ENCODE measurements around the gene SBSN. TPM values are rescaled to one million over a fixed set of nuclear protein-coding genes. Genes with fewer than 3 reads are reported as not detected.

Gene SBSN
- total RNA-seq, 2 donors from 2014 or later: 1.5 TPM; not detected in 1

DNA sequence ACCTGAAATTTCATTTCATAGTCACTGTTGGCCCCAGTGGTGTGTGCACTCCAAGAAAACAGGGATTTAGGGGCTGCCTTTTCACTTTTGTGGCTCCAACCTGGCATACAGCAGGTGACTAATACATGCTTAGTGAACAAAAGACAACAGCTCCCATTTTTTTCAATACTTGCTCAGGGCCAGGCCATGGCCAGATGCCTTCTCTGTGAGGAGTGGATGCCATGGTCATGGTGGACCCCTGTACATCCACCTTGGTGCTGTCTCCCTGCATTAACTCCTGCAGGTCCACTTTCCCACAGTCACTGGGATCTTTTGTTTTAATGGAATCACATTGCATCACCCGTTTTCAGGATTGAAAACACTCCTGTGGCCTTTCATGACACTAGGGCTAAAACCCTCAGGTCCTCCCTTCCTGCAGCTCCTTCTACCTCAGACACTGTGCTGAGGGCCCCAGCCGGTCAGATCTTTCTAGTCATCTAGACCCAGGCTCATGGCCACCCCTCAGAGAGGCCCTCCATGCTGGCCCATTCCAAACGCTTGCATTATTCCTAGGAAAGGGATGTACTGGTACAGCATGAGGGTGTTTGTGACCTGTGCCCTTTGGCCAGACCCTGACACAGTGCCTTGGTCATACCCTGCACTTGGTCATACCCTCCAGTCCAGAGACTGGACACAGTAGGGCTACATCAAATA lies 16.1 kb upstream of the SBSN start:
- no peaks in the 10 kb centered on the region for H3K9me3 ChIP-seq

DNA sequence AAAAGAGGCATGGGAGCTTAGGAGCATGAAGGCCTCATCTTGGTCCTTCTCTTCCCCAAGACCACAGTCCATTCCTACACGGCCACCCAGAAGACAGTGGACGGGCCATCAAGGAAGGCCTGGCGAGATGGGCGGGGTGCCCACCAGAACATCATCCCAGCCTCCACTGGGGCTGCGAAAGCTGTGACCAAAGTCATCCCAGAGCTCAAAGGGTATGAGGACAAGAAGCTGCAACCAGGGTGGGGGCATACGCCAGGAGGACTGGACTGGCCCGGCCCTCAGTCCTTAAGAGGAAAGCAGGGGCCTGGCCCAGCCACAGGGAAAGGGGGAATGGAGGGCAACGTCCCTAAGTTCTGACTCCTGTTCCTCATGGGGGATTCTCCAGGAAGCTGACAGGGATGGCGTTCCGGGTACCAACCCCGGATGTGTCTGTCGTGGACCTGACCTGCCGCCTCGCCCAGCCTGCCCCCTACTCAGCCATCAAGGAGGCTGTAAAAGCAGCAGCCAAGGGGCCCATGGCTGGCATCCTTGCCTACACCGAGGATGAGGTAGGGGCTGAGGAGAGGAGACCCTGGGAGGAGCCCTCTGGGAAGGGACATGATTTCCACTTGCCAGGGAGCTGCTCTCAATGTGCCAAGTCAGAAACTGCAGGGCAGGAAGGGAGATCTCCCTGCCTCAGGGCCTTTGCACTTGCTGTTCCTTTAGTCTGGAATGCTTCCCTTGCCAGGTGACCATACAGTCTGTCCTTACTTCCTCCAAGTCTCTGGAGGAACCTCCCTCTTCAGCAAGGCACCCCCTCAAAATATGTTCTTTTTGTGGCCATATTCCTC lies 15.4 kb upstream of the SBSN start:
- TF ChIP-seq, protein P1, sequence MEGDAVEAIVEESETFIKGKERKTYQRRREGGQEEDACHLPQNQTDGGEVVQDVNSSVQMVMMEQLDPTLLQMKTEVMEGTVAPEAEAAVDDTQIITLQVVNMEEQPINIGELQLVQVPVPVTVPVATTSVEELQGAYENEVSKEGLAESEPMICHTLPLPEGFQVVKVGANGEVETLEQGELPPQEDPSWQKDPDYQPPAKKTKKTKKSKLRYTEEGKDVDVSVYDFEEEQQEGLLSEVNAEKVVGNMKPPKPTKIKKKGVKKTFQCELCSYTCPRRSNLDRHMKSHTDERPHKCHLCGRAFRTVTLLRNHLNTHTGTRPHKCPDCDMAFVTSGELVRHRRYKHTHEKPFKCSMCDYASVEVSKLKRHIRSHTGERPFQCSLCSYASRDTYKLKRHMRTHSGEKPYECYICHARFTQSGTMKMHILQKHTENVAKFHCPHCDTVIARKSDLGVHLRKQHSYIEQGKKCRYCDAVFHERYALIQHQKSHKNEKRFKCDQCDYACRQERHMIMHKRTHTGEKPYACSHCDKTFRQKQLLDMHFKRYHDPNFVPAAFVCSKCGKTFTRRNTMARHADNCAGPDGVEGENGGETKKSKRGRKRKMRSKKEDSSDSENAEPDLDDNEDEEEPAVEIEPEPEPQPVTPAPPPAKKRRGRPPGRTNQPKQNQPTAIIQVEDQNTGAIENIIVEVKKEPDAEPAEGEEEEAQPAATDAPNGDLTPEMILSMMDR (IDR thresholded peaks at IDR 0.05): no peak
- no peaks in the 10 kb centered on the region for H3K9me3 ChIP-seq
- no peaks in the 10 kb centered on the region for H3K27me3 ChIP-seq (replicated peaks; ENCODE audit: insufficient read depth)
- peaks cover 8 to 21% of the 10 kb centered on the region in 2 donors for H3K4me1 ChIP-seq (ENCODE audit: control insufficient read depth in 1 of 2, low read depth in 2 of 2)
- DNase-seq (ENCODE audit: low spot score): no peak
- no peak overlapping the region for H3K27ac ChIP-seq
- no peak for ATAC-seq (ENCODE audit: insufficient number of reproducible peaks, low FRiP score, low read depth)
- H3K36me3 ChIP-seq: no peaks in the 10 kb centered on the region
- H3K4me3 ChIP-seq: no peak overlapping the region

More for the DNA sequence above, 16.1 kb upstream of the SBSN start:
- Histone ChIP-seq H3K27ac (no peak overlapping the region), H3K4me1 (ENCODE audit: control insufficient read depth in 1 of 2, low read depth in 2 of 2) (peaks cover 8 to 21% of the 10 kb centered on the region in 2 donors), H3K36me3 (no peaks in the 10 kb centered on the region), H3K27me3 (replicated peaks; ENCODE audit: insufficient read depth) (no peaks in the 10 kb centered on the region), H3K4me3 (peak overlapping the region; percentile 97)
- TF ChIP-seq, protein P1 (IDR thresholded peaks at IDR 0.05): no peak
- no peak for DNase-seq (ENCODE audit: low spot score)
- no peak for ATAC-seq (ENCODE audit: insufficient number of reproducible peaks, low FRiP score, low read depth)

GRCh38 chr19:35542209-35542608 lies 14.1 kb upstream of the SBSN start:
- Histone ChIP-seq H3K4me3 (no peak overlapping the region), H3K9me3 (no peaks in the 10 kb centered on the region), H3K27ac (no peak overlapping the region), H3K36me3 (no peaks in the 10 kb centered on the region), H3K27me3 (replicated peaks; ENCODE audit: insufficient read depth) (no peaks in the 10 kb centered on the region), H3K4me1 (ENCODE audit: control insufficient read depth in 1 of 2, low read depth in 2 of 2) (peaks cover 8 to 21% of the 10 kb centered on the region in 2 donors)
- ATAC-seq (ENCODE audit: insufficient number of reproducible peaks, low FRiP score, low read depth) (no peak), DNase-seq (ENCODE audit: low spot score) (no peak)
- TF ChIP-seq, protein P1 (IDR thresholded peaks at IDR 0.05): no peak

DNA sequence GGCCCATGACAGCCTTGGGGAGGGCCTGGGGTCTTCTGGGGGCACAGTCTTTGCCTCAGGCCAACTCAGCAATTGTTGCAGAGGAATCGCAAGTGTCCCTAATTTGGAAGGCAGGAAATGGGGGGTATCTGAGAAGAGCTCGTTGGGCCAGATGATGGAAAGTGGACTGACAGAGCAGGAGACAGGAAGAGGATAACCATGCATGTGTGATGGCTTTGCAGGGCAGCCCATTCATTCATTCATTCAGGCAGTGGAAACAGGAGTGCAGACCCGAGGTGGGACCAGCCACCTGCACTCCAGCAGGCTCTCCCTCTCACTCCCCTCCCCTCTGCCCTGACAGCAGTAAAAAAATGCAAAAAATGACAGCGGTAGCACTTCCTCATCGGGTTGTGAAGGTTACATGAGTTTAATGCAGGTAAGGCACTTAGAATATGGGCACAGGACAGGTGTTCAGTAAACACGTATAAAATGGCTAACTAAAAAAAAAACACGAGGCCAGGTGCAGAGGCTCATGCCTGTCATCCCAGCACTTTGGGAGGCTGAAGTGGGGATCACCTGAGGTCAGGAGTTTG lies 12.3 kb upstream of the SBSN start:
- no peaks in the 10 kb centered on the region for H3K9me3 ChIP-seq

More for the DNA sequence above, 12.3 kb upstream of the SBSN start:
- Histone ChIP-seq H3K4me1 (ENCODE audit: control insufficient read depth in 1 of 2, low read depth in 2 of 2) (peaks cover 0 to 8% of the 10 kb centered on the region in 2 donors), H3K36me3 (no peaks in the 10 kb centered on the region), H3K27ac (no peak overlapping the region), H3K27me3 (replicated peaks; ENCODE audit: insufficient read depth) (no peaks in the 10 kb centered on the region), H3K4me3 (no peak overlapping the region)
- ATAC-seq (ENCODE audit: insufficient number of reproducible peaks, low FRiP score, low read depth) (no peak), DNase-seq (ENCODE audit: low spot score) (no peak)
- TF ChIP-seq, protein P1 (IDR thresholded peaks at IDR 0.05): no peak

Measured in thoracic aorta (tissue), 2 donors.